ENCODE results near the gene RUFY1.

- TF ChIP-seq, protein P1, sequence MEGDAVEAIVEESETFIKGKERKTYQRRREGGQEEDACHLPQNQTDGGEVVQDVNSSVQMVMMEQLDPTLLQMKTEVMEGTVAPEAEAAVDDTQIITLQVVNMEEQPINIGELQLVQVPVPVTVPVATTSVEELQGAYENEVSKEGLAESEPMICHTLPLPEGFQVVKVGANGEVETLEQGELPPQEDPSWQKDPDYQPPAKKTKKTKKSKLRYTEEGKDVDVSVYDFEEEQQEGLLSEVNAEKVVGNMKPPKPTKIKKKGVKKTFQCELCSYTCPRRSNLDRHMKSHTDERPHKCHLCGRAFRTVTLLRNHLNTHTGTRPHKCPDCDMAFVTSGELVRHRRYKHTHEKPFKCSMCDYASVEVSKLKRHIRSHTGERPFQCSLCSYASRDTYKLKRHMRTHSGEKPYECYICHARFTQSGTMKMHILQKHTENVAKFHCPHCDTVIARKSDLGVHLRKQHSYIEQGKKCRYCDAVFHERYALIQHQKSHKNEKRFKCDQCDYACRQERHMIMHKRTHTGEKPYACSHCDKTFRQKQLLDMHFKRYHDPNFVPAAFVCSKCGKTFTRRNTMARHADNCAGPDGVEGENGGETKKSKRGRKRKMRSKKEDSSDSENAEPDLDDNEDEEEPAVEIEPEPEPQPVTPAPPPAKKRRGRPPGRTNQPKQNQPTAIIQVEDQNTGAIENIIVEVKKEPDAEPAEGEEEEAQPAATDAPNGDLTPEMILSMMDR (IDR thresholded peaks at IDR 0.05; ENCODE audit: low read length), result no peak
- TF ChIP-seq EZH2 (IDR thresholded peaks at IDR 0.05; ENCODE audit: borderline replicate concordance, low read length), result no peak
Observed at GRCh38 chr5:179568721-179569120, 18.4 kb downstream of the RUFY1 start.

Data from OCI-LY1 (cell line).